ENCODE data around the gene ZNF618. TPM values are rescaled to one million over a fixed set of nuclear protein-coding genes. Genes with fewer than 3 reads are reported as not detected.

ZNF618 gene
- total RNA-seq, 1 donor from 2014 or later = 7.4 TPM

DNA sequence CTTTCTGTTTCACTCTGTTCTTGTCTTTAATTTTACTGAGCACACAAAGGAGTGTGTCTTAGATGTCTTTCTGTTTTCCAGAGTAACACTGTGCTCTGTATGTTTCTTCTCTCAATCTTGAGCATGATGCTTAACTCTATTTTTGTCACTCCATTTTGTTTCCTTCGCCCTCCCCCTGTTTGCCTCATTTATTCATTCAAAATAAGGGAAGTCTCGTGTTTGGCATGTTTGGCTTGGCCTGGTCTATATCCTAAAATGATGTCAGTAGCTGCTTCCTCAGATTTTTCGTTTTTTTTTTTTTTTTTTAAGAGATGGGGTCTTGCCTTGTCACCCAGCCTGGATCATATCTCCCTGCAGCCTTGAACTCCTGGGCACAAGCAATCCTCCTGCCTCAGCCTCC, 22.0 kb downstream of the ZNF618 start:
- Histone ChIP-seq H3K9me3 (no peaks in the 10 kb centered on the region), H3K4me3 (no peak overlapping the region), H3K4me1 (peaks cover 16% of the 10 kb centered on the region), H3K27me3 (no peaks in the 10 kb centered on the region), H3K36me3 (no peaks in the 10 kb centered on the region), H3K27ac (no peak overlapping the region)
- DNase-seq (ENCODE audit: extremely low spot score in 2 of 2) = no peak
- intact Hi-C loops (cut with DNase I) = no loop called here
- TF ChIP-seq, protein P1, sequence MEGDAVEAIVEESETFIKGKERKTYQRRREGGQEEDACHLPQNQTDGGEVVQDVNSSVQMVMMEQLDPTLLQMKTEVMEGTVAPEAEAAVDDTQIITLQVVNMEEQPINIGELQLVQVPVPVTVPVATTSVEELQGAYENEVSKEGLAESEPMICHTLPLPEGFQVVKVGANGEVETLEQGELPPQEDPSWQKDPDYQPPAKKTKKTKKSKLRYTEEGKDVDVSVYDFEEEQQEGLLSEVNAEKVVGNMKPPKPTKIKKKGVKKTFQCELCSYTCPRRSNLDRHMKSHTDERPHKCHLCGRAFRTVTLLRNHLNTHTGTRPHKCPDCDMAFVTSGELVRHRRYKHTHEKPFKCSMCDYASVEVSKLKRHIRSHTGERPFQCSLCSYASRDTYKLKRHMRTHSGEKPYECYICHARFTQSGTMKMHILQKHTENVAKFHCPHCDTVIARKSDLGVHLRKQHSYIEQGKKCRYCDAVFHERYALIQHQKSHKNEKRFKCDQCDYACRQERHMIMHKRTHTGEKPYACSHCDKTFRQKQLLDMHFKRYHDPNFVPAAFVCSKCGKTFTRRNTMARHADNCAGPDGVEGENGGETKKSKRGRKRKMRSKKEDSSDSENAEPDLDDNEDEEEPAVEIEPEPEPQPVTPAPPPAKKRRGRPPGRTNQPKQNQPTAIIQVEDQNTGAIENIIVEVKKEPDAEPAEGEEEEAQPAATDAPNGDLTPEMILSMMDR (IDR thresholded peaks at IDR 0.05) = no peak
- TF ChIP-seq POLR2A (IDR thresholded peaks at IDR 0.05) = no peak
- TF ChIP-seq POLR2AphosphoS5 (IDR thresholded peaks at IDR 0.05; ENCODE audit: insufficient read depth in 1 of 2, low read depth in 1 of 2) = no peak

DNA sequence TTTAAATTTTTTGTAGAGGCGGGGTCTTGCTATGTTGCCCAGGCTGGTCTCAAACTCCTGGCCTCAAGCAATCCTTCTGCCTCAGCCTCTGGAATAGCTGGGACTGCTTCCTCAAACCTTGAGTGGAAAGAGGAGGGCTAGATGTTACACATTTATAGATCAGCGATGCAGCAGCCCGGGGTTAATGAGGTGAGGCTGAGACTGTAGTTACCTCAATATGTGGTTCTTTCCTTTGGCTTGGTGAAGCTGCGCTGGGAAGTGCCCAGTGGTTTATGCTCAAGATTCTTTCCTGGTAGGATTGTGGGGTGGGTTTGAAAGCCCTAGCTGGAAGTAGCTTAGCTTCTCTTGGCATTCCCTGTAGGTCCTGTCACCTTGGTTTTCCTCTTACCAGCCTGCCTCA, 22.5 kb downstream of the ZNF618 start:
- DNase-seq (ENCODE audit: extremely low spot score in 2 of 2) = peak; percentile 11 to 31
- no peaks in the 10 kb centered on the region for H3K9me3 ChIP-seq
- intact Hi-C loops (cut with DNase I) = no loop called here

DNA sequence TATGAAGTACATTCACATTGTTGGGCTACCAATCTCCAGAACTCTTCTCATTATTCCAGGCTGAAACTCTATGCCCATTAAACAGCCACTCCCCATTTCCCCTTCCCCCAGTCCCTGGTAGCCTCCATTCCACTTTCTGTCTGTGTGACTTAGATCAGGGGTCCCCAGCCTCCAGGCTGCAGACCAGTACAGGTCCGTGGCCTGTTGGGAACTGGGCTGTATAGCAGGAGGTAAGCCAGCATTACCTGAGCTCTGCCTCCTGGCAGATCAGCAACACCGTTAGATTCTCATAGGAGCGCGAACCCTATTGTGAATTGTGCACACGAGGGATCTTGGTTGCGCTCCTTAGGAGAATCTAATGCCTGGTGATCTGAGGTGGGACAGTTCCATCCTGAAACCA, 23.1 kb downstream of the ZNF618 start:
- Histone ChIP-seq H3K27ac (no peak overlapping the region), H3K36me3 (no peaks in the 10 kb centered on the region), H3K9me3 (no peaks in the 10 kb centered on the region), H3K4me1 (peaks cover 16% of the 10 kb centered on the region), H3K27me3 (no peaks in the 10 kb centered on the region), H3K4me3 (no peak overlapping the region)
- no peak for TF ChIP-seq POLR2A (IDR thresholded peaks at IDR 0.05)
- TF ChIP-seq POLR2AphosphoS5 (IDR thresholded peaks at IDR 0.05; ENCODE audit: insufficient read depth in 1 of 2, low read depth in 1 of 2) = no peak
- TF ChIP-seq, protein P1 (IDR thresholded peaks at IDR 0.05) = no peak
- intact Hi-C loops (cut with DNase I) = no loop called here
- peak; percentile 44 to 55 for DNase-seq (ENCODE audit: extremely low spot score in 2 of 2)

More for the DNA sequence above, 22.5 kb downstream of the ZNF618 start:
- no peak overlapping the region for H3K27ac ChIP-seq
- TF ChIP-seq POLR2AphosphoS5 (IDR thresholded peaks at IDR 0.05; ENCODE audit: insufficient read depth in 1 of 2, low read depth in 1 of 2) = no peak
- TF ChIP-seq POLR2A (IDR thresholded peaks at IDR 0.05) = no peak
- TF ChIP-seq, protein P1 (IDR thresholded peaks at IDR 0.05) = no peak
- H3K4me1 ChIP-seq = peaks cover 16% of the 10 kb centered on the region
- no peaks in the 10 kb centered on the region for H3K27me3 ChIP-seq
- H3K4me3 ChIP-seq = no peak overlapping the region
- H3K36me3 ChIP-seq = no peaks in the 10 kb centered on the region

DNA sequence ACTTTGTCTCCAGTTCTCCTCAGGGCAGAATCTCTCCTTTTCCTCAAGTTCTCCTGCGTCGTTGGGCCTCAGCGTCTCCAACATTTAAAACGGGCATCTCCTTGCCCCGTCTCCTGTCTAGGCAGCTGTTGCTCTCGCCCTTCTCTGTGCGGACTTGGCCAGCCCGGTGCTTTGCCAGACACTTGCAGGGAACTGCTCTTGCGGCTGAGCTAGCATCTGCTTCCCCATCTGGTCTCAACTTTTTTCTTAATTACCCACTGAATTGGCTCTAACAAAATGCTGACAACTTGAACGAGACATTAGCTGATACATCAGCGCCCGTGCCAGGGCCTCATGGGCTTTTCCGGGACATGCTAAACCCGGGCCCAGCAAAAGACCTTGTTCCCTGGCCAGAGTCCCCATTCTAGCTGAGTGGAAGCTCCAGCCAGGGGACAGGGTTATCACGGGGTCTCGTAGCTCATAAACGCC, 25.1 kb downstream of the ZNF618 start:
- intact Hi-C loops (cut with DNase I) = no loop called here
- Histone ChIP-seq H3K27me3 (no peaks in the 10 kb centered on the region), H3K4me3 (no peak overlapping the region), H3K36me3 (no peaks in the 10 kb centered on the region), H3K9me3 (no peaks in the 10 kb centered on the region), H3K27ac (no peak overlapping the region), H3K4me1 (peaks cover 15% of the 10 kb centered on the region)
- no peak for TF ChIP-seq POLR2A (IDR thresholded peaks at IDR 0.05)
- no peak for TF ChIP-seq POLR2AphosphoS5 (IDR thresholded peaks at IDR 0.05; ENCODE audit: insufficient read depth in 1 of 2, low read depth in 1 of 2)
- TF ChIP-seq, protein P1 (IDR thresholded peaks at IDR 0.05) = no peak
- DNase-seq (ENCODE audit: extremely low spot score in 2 of 2) = peak; percentile 60 to 89

DNA sequence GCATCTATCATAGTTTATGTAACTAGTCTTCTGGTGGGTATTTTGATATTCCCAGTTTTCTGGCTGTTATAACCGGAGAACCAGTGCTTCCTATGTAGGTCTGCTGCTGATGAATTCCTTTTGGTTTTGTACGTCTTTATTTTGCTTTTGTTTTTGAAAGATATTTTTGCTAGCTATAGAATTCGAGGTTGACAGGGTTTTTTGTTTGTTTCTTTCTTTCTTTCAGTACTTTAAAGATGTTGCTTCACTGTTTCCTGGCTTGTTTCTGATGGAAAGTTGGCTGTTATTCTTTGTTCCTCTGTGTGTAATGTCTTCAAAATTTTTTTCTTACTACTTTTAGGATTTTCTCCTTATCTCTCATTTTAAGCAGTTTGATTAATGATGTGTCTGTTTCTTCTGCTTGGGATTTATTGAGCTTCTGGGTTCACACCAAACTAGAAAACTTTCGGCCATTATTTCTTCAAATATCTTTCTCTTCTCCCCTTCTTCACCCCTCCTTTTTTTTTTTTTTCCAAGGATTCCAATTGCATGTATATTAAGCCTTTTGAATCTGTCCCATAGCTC, 27.5 kb downstream of the ZNF618 start:
- Histone ChIP-seq H3K4me1 (peaks cover 25% of the 10 kb centered on the region), H3K9me3 (no peaks in the 10 kb centered on the region), H3K27me3 (no peaks in the 10 kb centered on the region), H3K36me3 (no peaks in the 10 kb centered on the region), H3K4me3 (no peak overlapping the region), H3K27ac (no peak overlapping the region)
- TF ChIP-seq POLR2AphosphoS5 (IDR thresholded peaks at IDR 0.05; ENCODE audit: insufficient read depth in 1 of 2, low read depth in 1 of 2) (no peak), POLR2A (IDR thresholded peaks at IDR 0.05) (no peak)
- TF ChIP-seq, protein P1 (IDR thresholded peaks at IDR 0.05) = no peak
- intact Hi-C loops (cut with DNase I) = no loop called here
- DNase-seq (ENCODE audit: extremely low spot score in 2 of 2) = no peak

All from vagina (tissue), 2 donors.